Left lung (tissue), 10 donors: ENCODE measurements around the gene LAMC1. TPM values are rescaled to one million over a fixed set of nuclear protein-coding genes. Genes with fewer than 3 reads are reported as not detected.

Experiments used
- ATAC-seq: fragments of 200-7000 bp; cut with Tn5 transposase; one replicate; pipeline ENCODE4 v1.9.1; 2020; ENCODE audit warnings: moderate library complexity
- DNase-seq, 4 donors: peaks; one replicate each; pipeline ENCODE4 v3.0.0-alpha.2; 2013 to 2020
- H3K27ac ChIP-seq, 2 donors: fragments of 200-600 bp; sonication (generic) in 1 of 2; one replicate each; pipeline versions ENCODE4 v1.5.0 to v1.8.0; 2020 to 2021
- H3K27me3 ChIP-seq, 2 donors: fragments of 200-600 bp; sonication (generic) in 1 of 2; one replicate each; pipeline versions ENCODE4 v1.5.0 to v1.8.0; 2020 to 2021
- H3K36me3 ChIP-seq, 2 donors: fragments of 200-600 bp; sonication (generic) in 1 of 2; one replicate each; pipeline versions ENCODE4 v1.5.0 to v1.8.0; 2020 to 2021
- H3K4me1 ChIP-seq, 2 donors: fragments of 200-600 bp; one replicate each; pipeline ENCODE4 v1.8.0; 2021
- H3K4me3 ChIP-seq, 2 donors: fragments of 200-600 bp; sonication (generic) in 1 of 2; one replicate each; pipeline versions ENCODE4 v1.5.0 to v1.8.0; 2020 to 2021; ENCODE audit warnings: mild to moderate bottlenecking in 1 of 2
- H3K9me3 ChIP-seq, 2 donors: fragments of 200-600 bp; sonication (generic) in 1 of 2; one replicate each; pipeline versions ENCODE4 v1.5.0 to v1.8.0; 2020 to 2021
- CTCF ChIP-seq, 2 donors: fragments of 200-600 bp; sonication (generic) in 1 of 2; IDR thresholded peaks; one replicate each; pipeline versions ENCODE4 v1.5.0 to v1.8.0; 2021; ENCODE audit warnings: antibody characterized with exemption in 2 of 2
- intact Hi-C, 2 donors: fragments of 100-400 bp; cut with DNase I; formaldehyde crosslinking; loops; one replicate each; pipeline versions ENCODE4 v1.11.2 to v1.14.2; 2022
- polyA plus RNA-seq, 6 donors: library from polyadenylated mRNA; unstranded; fragments of 120-200 nt; gene quantifications; one replicate each; pipeline ENCODE4 v1.2.1, GENCODE V29; 2013; ENCODE audit not compliant: insufficient read length in 6 of 6
- total RNA-seq, 2 donors: library from RNA; stranded (reverse); fragmentation: NEBNext Ultra II Directional; extraction: Animal tissue kit (Norgen Biotek cat#: 25700); gene quantifications; one replicate each; pipeline ENCODE4 v1.2.1, GENCODE V29; 2021
- donor health status: DM: no; HTN: yes; CAD: no.
- donor health status: DM: no; HTN: no; CAD: no.

LAMC1 gene
- total and polyA plus RNA-seq, 8 donors = 144 to 357 (median 321) TPM

GRCh38 chr1:183131166-183131565 is 107.9 kb downstream of the LAMC1 start:
- Histone ChIP-seq H3K36me3 (peaks cover 0 to 81% of the 10 kb centered on the region in 2 donors), H3K27me3 (no peaks in the 10 kb centered on the region), H3K4me3 (no peak overlapping the region), H3K9me3 (no peaks in the 10 kb centered on the region), H3K4me1 (peaks cover 0 to 5% of the 10 kb centered on the region in 2 donors), H3K27ac (no peak overlapping the region)
- ATAC-seq (no peak), DNase-seq (no peak)
- intact Hi-C loops = no loop called here
- no peak for TF ChIP-seq CTCF (IDR thresholded peaks at IDR 0.05)

DNA sequence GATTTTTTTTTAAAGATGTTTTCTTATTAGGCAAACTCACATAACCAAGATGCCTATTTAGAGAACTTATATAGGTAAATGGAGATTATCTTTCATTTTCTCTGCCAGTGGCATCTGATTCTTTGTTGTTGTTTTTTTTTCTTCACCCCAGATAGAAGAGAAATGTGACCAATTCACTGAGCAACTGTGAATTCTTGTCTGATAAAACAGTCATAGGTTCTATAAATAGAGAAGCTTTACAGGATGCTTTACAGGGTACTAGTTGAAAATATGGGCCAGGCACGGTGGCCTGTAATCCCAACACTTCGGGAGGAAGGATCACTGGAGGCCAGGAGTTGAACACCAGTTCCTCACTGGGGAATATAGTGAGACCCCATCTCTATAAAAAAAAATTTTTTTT is 112.1 kb downstream of the LAMC1 start:
- H3K36me3 ChIP-seq = peaks cover 0 to 75% of the 10 kb centered on the region in 2 donors
- no peaks in the 10 kb centered on the region for H3K27me3 ChIP-seq
- no peak for TF ChIP-seq CTCF (IDR thresholded peaks at IDR 0.05)
- H3K9me3 ChIP-seq = no peaks in the 10 kb centered on the region
- H3K27ac ChIP-seq = no peak overlapping the region
- H3K4me1 ChIP-seq = peaks cover 5 to 12% of the 10 kb centered on the region in 2 donors
- intact Hi-C loops = no loop called here
- ATAC-seq (no peak), DNase-seq (no peak)
- no peak overlapping the region for H3K4me3 ChIP-seq

DNA sequence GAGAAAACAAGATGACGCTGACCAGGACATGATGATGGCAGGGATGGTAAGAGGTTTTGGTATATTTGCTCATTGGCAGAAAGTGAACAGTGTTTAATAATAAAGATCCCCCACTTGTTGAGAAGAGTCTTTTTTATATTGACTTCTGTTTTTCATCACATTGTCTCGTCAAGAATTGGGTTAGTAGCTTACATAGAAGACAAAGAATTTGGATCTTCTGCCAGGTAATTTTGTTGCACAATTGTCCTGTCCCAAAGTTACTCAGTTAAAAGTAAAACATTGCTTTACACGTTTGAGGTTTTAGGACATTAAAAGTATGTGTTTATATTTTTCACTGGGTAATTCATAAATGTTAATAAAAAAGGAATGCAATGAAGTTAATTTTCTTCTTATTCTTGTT is 114.6 kb downstream of the LAMC1 start:
- intact Hi-C loops = no loop called here
- no peak for ATAC-seq
- peaks cover 0 to 75% of the 10 kb centered on the region in 2 donors for H3K36me3 ChIP-seq
- no peaks in the 10 kb centered on the region for H3K9me3 ChIP-seq
- peaks cover 5 to 12% of the 10 kb centered on the region in 2 donors for H3K4me1 ChIP-seq
- no peak for TF ChIP-seq CTCF (IDR thresholded peaks at IDR 0.05)
- H3K27ac ChIP-seq = no peak overlapping the region
- H3K27me3 ChIP-seq = no peaks in the 10 kb centered on the region
- DNase-seq = no peak
- no peak overlapping the region for H3K4me3 ChIP-seq

DNA sequence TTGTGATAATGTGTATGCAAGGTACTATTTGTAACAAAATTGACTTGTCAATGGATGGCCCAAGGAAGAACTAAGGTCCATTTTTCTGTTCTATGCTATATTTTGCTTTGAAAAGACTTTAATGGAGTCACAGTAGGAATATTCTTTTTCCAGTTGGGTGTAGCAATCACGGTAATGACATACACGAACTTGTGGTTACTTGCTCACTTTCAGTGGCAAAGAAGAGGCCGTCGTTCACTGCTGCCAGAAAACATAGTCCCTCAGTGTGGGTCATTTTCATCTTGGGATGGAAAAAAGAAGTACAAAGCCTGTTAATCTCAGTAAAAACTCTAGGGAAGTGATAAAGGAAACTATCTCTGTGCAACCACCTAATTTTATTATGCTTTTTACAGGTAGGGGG is 115.1 kb downstream of the LAMC1 start:
- Histone ChIP-seq H3K36me3 (peaks cover 0 to 75% of the 10 kb centered on the region in 2 donors), H3K9me3 (no peaks in the 10 kb centered on the region)

DNA sequence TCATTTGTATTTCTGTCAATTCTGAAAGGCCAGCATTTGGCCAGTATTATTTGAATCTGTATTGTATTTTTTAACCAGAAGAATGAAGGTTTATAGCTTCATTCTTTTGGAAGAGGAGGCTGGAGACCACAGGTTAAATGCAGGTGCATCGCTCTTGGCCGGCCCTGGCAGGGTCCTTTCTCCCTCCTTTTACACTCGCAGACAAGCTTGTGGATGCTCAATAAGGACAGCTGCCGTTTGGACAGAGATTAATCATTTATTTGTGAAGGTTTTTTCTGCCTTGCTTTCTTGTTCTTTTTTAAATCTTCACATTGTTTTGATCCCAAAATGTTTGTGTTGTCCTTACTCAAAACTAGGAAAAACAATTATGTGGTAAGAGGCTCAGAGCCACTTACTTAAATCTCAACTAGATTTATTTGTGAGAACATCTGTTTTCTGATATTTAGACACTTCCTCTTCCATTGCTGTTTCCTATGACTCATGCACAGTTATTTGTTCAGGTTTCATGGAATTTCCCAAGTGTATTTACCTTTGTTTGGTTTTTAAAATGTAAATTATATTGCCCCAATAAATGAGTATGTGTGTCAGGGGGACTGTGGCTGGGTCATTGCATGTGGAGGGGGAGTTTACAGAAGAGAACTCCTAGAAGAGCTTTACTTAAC is 116.2 kb downstream of the LAMC1 start:
- H3K27ac ChIP-seq = no peak overlapping the region
- ATAC-seq = peak; percentile 57
- peaks cover 5 to 12% of the 10 kb centered on the region in 2 donors for H3K4me1 ChIP-seq
- H3K9me3 ChIP-seq = no peaks in the 10 kb centered on the region
- no peak overlapping the region for H3K4me3 ChIP-seq
- no peaks in the 10 kb centered on the region for H3K27me3 ChIP-seq
- intact Hi-C loops = no loop called here
- no peak for DNase-seq
- no peak for TF ChIP-seq CTCF (IDR thresholded peaks at IDR 0.05)
- H3K36me3 ChIP-seq = peaks cover 0 to 66% of the 10 kb centered on the region in 2 donors

More for the DNA sequence above, 115.1 kb downstream of the LAMC1 start:
- DNase-seq (no peak), ATAC-seq (no peak)
- intact Hi-C loops = no loop called here
- Histone ChIP-seq H3K27me3 (no peaks in the 10 kb centered on the region), H3K4me3 (no peak overlapping the region), H3K4me1 (peaks cover 5 to 12% of the 10 kb centered on the region in 2 donors), H3K27ac (no peak overlapping the region)
- TF ChIP-seq CTCF (IDR thresholded peaks at IDR 0.05) = no peak
